Large intestine (tissue), 3 donors: ENCODE results near the gene ZKSCAN5. TPM values are rescaled to one million over a fixed set of nuclear protein-coding genes. Genes with fewer than 3 reads are reported as not detected.
A peak's percentile ranks its signal among the peaks of the same experiment; 100 is the strongest.
"Not testable (repeated sequence)": the region's sequence is repeated elsewhere in the genome, so short reads cannot be mapped to it uniquely, and the experiment has no call there.

ENCODE experiments used
- DNase-seq, 2 donors: peaks; one replicate each; pipeline versions ENCODE4 v3.0.0 to v3.0.0-alpha.2; 2013
- H3K27ac ChIP-seq: one replicate; pipeline ENCODE4 v1.5.1; 2013; ENCODE audit warnings: low read length
- H3K27me3 ChIP-seq: 2 replicates; pipeline ENCODE4 v1.6.1; 2013; ENCODE audit warnings: low read length; ENCODE audit not compliant: control insufficient read depth, insufficient read depth
- H3K36me3 ChIP-seq: 2 replicates; pipeline ENCODE4 v1.6.1; 2013; ENCODE audit warnings: low read length; ENCODE audit not compliant: control insufficient read depth, insufficient read depth
- H3K4me1 ChIP-seq: one replicate; pipeline ENCODE4 v1.6.1; 2013; ENCODE audit warnings: low read length; ENCODE audit not compliant: control insufficient read depth, insufficient read depth
- H3K4me3 ChIP-seq: one replicate; pipeline ENCODE4 v1.5.1; 2013; ENCODE audit warnings: low read length
- H3K9me3 ChIP-seq: one replicate; pipeline ENCODE4 v1.6.1; 2013; ENCODE audit warnings: mild to moderate bottlenecking, low read depth, low read length, moderate library complexity; ENCODE audit not compliant: control insufficient read depth
- WGBS: methylation state at CpG from one replicate; pipeline ENCODE4 v1.1.5; 2013; ENCODE audit warnings: low lambda C conversion rate; ENCODE audit not compliant: insufficient coverage; 5-methylcytosine and 5-hydroxymethylcytosine counted together
- polyA plus RNA-seq: library from polyadenylated mRNA; unstranded; fragments of 120-200 nt; gene quantifications from one replicate; pipeline ENCODE4 v1.2.1, GENCODE V29; 2013

ZKSCAN5 gene
- polyA plus RNA-seq, 1 donor, result 8.6 TPM

DNA sequence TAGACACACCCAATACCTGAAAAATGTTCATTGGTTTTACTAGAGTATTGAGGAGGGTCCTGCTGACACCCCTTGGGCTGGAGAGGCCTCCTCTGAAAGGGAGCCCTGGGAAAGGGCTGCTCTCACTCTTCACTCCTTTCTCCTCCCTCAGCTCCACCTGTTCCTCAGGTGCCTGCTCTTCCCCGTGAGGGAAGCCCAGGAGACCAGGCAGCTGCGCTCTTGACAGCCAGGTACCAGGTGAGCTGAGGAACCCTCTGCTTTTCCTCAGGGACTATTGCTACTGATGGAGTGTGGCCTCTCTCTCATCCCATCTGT, 57.2 kb downstream of the ZKSCAN5 start:
- no CpG with 5 or more reads among the region's 2 CpGs for WGBS
- Histone ChIP-seq H3K36me3 (peaks cover 54% of the 10 kb centered on the region), H3K4me1 (peaks cover 8% of the 10 kb centered on the region), H3K9me3 (peaks cover 3% of the 10 kb centered on the region), H3K4me3 (no peak overlapping the region), H3K27ac (no peak overlapping the region), H3K27me3 (no peaks in the 10 kb centered on the region)
- no peak for DNase-seq

DNA sequence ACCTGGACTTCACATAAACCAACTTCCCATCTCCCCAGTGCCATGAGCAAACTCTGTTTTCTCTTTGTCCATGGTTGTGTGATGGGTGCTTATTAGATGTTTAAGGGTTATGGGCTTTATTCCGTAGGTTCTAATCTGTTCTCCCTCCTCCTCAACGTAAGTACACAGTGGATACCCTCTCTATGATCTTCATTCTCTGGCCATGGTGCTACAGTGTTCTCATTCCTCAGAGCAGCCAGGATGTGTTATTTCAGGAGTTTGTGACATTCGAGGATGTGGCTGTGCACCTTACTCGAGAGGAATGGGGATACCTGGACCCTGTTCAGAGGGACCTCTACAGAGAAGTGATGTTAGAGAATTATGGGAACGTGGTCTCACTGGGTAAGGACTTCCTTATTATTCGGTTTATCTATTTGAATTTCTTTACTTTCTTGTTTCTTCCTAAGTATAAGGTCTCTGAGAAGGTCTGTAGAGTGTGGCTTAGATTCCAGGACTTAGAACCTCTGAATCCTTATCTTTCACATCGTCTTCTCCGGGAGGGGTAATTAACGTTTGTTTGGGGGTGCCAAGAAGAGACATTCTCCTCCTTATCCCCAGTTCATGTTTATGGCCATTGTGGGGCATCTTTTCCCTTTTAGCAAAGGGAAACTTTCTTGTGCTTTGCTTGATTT, 57.8 kb downstream of the ZKSCAN5 start:
- DNase-seq, result no peak
- Histone ChIP-seq H3K4me1 (peaks cover 5% of the 10 kb centered on the region), H3K4me3 (no peak overlapping the region), H3K36me3 (peaks cover 54% of the 10 kb centered on the region), H3K27me3 (no peaks in the 10 kb centered on the region), H3K9me3 (peaks cover 3% of the 10 kb centered on the region), H3K27ac (no peak overlapping the region)
- WGBS, result 100% methylated on average over 2 of the region's 9 CpGs

DNA sequence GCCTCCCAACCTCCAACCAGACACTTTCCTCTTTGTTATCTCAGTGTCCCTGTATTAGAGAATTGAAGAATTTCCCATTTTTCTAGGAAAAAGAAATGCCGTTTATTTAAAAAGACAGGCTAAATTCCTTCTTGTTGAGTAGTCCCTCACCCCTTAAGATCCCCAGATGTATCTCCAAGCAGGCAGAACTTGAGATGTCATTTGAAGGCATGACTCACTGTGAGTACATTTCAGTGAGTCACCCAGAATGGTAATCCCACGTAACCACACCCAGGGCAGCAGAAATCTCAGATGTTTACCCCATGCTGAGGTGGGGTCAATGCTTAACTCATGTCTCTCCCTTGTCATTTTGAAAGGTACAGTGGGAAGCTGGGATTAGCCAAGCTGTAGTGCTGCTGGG, 58.4 kb downstream of the ZKSCAN5 start:
- no peaks in the 10 kb centered on the region for H3K27me3 ChIP-seq
- DNase-seq, result peak in 1 of 2 donors; percentile 34
- peaks cover 3% of the 10 kb centered on the region for H3K4me1 ChIP-seq
- peaks cover 3% of the 10 kb centered on the region for H3K9me3 ChIP-seq
- WGBS, result no CpG with 5 or more reads among the region's 2 CpGs
- peaks cover 54% of the 10 kb centered on the region for H3K36me3 ChIP-seq
- no peak overlapping the region for H3K27ac ChIP-seq
- H3K4me3 ChIP-seq, result no peak overlapping the region

DNA sequence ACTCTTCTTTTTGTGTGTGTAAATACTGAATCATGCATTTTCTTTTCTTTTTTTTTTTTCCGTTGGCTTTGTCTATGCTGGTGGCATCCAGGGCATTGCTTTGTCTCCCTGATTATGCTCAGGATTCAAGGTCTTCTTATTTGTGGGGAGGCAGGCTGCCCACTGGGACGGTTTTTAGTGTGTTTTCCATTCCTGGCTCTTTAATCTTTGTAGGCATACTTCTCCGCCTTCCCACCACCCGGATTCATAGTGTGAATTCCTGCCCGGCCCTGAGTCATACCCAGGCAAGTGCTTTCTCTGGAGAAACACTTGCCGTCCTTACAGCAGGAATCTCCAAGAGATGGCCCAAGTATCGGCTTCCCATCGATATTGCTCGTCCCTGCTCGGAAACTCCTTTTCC, 59.2 kb downstream of the ZKSCAN5 start:
- DNase-seq, result no peak
- WGBS, result 100% methylated on average over 1 of the region's 10 CpGs
- Histone ChIP-seq H3K4me1 (peaks cover 3% of the 10 kb centered on the region), H3K27me3 (no peaks in the 10 kb centered on the region), H3K36me3 (peaks cover 59% of the 10 kb centered on the region), H3K9me3 (peaks cover 3% of the 10 kb centered on the region), H3K4me3 (no peak overlapping the region), H3K27ac (no peak overlapping the region)

DNA sequence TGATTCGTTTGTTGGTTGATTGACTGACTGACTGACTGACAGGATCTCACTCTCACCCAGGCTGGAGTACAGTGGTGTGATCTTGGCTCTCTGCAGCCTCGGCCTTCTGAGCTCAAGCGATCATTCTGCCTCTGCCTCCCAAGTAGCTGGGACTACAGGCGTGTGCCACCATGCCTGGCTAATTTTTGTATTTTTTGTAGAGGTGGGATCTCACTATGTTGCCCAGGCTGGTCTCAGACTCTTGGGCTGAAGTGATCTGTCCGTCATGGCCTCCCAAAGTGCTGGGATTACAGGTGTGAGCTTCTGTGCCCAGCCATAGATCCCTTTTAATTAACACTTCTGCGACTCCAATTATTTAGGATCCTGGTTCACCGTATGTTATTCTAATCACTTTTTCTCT, 64.3 kb downstream of the ZKSCAN5 start:
- H3K4me1 ChIP-seq, H3K4me3 ChIP-seq, H3K27me3 ChIP-seq, DNase-seq, H3K9me3 ChIP-seq, H3K27ac ChIP-seq: not testable (repeated sequence)
- WGBS, result 100% methylated on average over 2 of the region's 7 CpGs
- H3K36me3 ChIP-seq, result peaks cover 65% of the 10 kb centered on the region

DNA sequence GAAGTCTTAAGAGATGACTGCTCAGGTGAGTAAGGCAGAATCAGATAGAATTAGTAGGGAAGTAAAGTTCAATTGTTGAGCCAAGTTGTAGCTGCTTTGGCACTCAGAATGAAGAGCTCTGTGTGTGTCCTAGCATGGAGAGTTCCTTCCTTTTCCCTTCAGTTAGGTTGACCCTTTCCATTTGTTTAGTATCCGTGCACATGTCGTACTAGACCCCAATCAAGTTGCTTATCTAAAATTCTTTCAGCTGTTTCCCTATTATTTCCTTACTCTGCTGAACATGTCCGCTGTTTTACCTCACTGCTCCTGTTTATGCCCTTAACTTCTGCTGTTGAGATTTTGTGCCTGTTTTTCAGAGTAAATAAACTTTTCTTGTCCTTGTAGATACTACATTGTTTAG, 67.3 kb downstream of the ZKSCAN5 start:
- WGBS, result 90% methylated on average over 2 of the region's 3 CpGs
- no peaks in the 10 kb centered on the region for H3K9me3 ChIP-seq
- DNase-seq, result no peak
- no peak overlapping the region for H3K4me3 ChIP-seq
- no peaks in the 10 kb centered on the region for H3K4me1 ChIP-seq
- peaks cover 46% of the 10 kb centered on the region for H3K36me3 ChIP-seq
- no peaks in the 10 kb centered on the region for H3K27me3 ChIP-seq
- no peak overlapping the region for H3K27ac ChIP-seq

DNA sequence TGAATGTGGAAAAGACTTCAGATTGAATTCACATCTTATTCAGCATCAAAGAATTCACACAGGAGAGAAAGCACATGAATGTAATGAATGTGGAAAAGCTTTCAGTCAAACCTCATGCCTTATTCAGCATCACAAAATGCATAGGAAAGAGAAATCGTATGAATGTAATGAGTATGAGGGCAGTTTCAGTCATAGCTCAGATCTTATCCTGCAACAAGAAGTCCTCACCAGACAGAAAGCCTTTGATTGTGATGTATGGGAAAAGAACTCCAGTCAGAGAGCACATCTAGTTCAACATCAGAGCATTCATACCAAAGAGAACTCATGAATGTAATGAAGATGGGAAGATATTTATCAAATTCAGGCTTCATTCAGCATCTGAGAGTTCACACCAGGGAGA, 68.8 kb downstream of the ZKSCAN5 start:
- Histone ChIP-seq H3K27me3 (no peaks in the 10 kb centered on the region), H3K27ac (no peak overlapping the region), H3K4me3 (no peak overlapping the region), H3K4me1 (no peaks in the 10 kb centered on the region), H3K9me3 (no peaks in the 10 kb centered on the region), H3K36me3 (peaks cover 45% of the 10 kb centered on the region)
- WGBS, result no CpG with 5 or more reads among the region's 1 CpG
- DNase-seq, result no peak

DNA sequence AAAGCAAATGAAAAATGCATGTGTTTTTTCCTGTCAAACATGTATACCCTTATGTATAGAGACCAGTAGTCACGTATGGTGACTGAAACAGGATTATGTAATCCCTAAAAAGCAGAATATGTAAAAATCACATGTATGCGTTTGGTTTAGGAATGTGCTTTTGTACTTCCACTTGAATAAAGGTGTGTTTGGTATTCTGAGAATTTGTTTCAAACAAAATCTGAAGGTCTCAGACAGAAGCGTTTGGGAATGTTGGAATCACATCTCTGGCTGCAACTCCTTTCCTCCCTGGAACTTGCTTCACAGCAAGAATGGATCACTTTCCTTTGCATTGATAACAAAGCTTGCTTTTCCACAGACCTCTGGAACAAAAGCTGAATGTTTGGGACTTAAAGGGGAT, 71.8 kb downstream of the ZKSCAN5 start:
- DNase-seq, result no peak
- Histone ChIP-seq H3K9me3 (no peaks in the 10 kb centered on the region), H3K36me3 (peaks cover 26% of the 10 kb centered on the region), H3K27me3 (no peaks in the 10 kb centered on the region), H3K27ac (no peak overlapping the region), H3K4me3 (no peak overlapping the region), H3K4me1 (peaks cover 5% of the 10 kb centered on the region)
- WGBS, result 40% methylated on average over 1 of the region's 3 CpGs

DNA sequence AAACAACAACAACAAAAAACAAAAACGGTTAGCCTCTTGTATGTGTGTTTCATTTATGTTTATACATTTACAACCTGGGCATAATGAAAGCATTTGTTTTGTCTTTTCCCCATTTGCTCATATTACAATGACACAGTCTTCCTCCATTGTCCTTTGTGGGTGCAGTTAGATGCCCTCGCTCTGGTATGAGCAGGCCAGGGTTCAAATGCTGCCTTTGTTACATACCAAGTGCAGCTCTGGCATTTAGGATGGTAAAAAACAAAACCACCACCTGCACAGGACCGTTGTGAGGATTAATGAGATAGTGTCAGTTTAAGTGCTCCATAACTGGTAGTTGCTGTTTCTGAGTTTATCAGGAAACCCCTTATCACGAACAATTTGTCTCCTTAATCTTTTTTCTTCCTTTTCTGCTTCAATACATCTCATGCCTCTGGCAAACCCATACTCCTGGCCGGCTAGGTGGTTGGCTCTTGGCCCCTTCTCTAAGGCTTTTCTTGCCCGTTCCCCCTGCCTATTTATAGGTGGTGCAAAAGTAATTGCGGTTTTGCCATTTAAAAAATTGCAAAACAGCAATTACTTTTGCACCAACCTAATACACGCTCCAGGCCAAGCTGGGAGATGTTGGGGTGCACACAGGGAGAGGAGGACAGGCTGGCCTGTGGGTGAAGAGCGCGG, 75.0 kb downstream of the ZKSCAN5 start:
- 86% methylated on average over 1 of the region's 10 CpGs for WGBS
- DNase-seq, result no peak
- H3K36me3 ChIP-seq, result no peaks in the 10 kb centered on the region
- H3K9me3 ChIP-seq, result no peaks in the 10 kb centered on the region
- H3K4me3 ChIP-seq, result peak overlapping the region; percentile 62
- H3K27ac ChIP-seq, result no peak overlapping the region
- H3K4me1 ChIP-seq, result peaks cover 5% of the 10 kb centered on the region
- no peaks in the 10 kb centered on the region for H3K27me3 ChIP-seq

DNA sequence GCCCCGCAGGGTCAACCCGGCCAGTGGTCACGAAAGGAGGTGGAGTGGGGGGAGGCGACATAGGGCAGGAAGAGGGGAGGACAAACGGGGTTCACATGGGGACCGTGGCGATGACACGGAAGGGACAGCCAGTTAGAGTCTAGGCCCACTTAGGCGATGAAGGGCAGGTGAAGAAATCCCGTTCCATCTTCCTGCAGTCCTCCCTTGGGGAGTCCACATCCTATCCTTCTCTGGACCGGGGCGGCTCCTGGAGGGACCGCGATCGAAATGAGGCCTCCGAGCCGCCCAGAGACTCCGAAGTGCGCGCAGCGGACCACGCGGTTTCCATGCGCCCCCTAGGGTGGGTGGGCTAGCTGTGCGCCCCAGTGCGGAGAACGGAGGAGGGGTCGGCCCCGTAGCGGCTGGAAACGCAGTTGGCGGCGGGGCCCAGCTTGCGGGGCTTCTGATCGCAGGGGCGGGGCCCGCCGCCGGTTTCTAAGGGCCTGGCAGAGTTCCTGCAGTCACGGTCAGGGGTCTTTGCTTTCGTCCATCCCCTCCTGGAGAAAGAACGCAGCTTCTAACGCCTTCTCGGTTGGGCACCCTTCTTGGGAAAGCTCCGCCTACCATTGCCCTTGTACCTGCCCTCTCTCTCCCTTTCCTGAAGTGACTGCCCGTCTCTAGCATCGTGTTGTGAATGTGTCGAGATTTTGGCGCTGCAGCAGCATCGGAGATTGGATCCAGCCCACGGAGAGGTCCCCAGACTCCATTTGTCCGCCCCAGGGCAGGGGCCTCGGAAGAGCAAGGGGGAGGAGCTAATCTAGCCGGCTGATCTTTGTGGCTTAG, 75.7 kb downstream of the ZKSCAN5 start:
- peak; percentile 23 to 54 for DNase-seq
- Histone ChIP-seq H3K4me3 (peak overlapping the region; percentile 62), H3K4me1 (peaks cover 5% of the 10 kb centered on the region), H3K27ac (peak overlapping the region; percentile 31), H3K27me3 (no peaks in the 10 kb centered on the region), H3K9me3 (no peaks in the 10 kb centered on the region), H3K36me3 (no peaks in the 10 kb centered on the region)
- WGBS, result no CpG with 5 or more reads among the region's 54 CpGs
